Midbrain (tissue), 1 donor: ENCODE measurements around the gene CDKN1A.
"Not testable (repeated sequence)": the region's sequence is repeated elsewhere in the genome, so short reads cannot be mapped to it uniquely, and the experiment has no call there.

ENCODE experiments used
- DNase-seq: peaks from one replicate; lab custom pipeline; 2025; lab: John Stamatoyannopoulos, UW

The CDKN1A gene

DNA sequence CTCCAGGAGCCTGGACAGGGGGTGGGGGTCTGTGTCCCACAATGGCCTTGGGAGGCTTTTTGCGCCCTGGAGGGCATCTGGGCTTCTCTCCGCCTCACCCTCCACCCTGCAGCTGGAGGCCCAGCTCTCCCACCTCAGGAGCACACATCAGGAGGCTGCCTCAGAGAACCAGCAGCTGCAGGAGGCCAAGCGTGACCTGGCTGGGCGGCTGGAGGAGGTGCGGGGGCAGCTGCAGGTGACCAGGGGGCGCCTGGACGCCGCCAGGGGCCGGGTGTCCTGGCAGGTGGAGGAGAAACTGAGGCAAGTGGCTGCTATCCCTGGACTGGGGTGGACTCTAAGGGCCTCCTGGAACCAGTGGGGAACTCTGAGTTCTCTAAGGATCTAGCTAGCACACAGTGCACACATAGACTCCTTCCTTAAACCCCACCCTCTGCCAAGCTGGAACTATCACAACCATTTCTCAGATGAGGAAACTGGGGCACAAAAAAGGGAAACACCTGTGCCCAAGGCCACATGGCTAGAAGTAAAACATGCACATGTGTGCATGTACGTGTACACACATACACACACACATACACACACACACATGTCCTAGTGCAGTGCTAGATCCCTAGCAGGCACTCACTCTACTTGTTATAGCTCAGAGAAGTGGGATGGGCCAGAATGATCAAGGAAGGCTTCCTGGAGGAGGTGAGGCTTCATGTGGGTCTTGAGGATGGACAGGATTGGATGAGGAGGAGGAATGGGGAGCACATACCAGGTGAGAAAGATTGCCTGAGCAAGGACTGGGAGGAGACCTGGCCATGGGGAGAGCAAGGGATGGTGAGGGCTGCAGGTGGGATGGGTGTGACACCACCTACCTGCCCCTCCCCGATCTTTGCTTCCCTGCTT is 42.0 kb downstream of the CDKN1A start:
- DNase-seq = no peak

DNA sequence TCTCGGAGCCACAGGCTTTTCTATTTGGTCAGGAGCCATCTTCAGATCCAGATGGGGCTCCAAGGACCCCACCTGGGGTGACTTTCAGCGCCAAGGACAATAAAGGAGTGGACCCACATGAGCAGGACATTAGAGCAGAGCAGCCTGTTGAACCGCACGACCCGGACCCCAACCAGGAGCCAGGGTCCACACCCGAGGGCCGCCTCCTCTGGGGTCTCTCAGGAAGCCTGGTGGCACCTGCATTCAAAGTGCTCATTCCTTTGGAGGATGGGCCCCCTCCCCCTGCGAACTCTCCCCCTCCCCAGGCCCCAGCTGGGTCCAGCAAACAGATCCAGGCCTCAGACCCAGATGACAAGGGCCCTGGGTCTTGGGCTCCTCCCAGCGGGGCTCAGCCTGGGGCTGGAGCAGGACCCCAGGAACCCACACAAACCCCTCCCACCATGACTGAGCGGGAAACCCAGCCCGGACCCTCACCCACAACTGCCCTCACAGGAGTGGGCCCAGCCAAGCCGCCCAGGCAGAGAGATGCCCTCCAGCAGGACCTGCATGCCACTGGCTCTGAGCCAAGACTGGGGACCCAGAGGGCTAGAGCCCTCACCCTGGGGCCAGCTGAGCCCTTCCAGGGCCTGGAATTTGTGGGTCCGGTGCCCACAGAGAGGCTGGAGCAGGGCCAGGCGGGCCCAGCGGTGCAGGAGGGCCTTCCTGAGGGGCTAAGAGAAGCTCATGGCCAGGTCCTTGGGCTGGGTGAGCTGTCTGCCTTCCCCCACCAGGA is 43.0 kb downstream of the CDKN1A start:
- DNase-seq = no peak

DNA sequence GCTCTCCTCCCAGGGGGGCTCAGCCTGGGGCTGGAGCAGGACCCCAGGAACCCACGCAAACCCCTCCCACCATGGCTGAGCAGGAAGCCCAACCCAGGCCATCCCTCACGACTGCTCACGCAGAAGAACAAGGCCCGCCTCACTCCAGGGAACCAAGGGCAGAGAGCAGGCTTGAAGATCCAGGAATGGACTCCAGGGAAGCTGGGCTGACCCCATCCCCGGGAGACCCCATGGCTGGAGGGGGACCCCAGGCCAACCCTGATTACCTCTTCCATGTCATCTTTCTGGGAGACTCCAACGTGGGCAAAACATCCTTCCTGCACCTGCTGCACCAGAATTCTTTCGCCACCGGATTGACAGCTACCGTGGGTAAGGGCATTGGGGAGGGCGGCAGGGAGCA is 43.9 kb downstream of the CDKN1A start:
- no peak for DNase-seq

GRCh38 chr6:36722879-36723278 is 44.4 kb downstream of the CDKN1A start:
- no peak for DNase-seq

- not testable (repeated sequence) for DNase-seq
Observed at GRCh38 chr6:36723992-36724391, 45.5 kb downstream of the CDKN1A start.

DNA sequence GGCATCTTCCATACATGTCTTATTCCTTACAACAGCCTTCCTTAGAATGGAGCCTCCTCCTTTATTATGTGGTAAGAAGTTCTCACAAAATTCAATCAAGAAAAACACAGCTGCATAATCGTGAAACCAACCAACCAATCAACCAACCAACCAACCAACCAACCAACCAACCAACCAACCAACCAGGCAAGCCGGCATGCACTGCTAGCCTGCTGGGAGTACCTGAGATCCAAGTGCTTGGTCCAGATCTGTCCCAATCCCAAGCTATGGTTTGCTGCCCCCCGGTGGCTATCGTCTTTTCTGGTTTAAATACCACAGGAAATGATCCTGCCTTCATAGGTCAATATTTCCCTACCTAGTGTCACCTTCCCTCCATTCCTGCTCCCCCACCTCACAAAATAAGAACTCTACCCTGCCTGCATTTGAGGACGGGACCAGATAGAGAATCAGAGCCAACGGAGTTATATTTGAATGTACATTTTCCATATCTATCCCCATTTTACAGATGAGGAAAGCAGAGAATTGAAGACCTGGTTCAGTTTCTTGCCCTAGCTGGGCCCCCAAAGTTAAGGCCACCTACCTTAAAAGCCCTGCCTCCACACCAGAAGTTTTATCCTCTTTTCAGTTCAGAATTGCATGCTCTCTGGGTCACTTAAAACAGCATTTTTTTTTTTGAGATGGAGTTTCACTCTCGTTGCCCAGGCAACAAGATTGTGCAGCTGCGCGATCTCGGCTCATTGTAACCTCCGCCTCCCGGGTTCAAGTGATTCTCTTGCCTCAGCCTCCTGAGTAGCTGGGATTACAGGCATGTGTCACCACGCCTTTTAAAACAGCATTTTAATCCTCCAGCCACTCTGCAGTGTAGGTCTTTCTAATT is 46.2 kb downstream of the CDKN1A start:
- DNase-seq = peak; percentile 9

DNA sequence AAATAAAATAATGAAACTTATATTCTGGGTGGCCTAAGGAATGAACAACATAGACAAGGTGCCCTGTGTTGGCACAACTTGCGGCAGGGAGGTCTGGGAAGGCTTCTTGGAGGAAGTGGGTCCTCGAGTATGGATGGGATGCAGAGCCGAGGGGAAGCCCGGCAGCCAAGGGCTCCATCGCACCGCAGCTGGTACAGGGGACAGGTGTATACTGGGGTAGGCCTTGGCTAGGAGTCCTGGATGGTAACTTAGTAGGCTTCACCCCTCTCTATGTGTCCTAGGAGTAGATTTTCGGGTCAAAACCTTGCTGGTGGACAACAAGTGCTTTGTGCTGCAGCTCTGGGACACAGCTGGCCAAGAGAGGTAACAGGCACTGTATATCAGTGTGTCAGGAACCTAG is 47.1 kb downstream of the CDKN1A start:
- no peak for DNase-seq

GRCh38 chr6:36727505-36728021 is 49.0 kb downstream of the CDKN1A start:
- DNase-seq = no peak

DNA sequence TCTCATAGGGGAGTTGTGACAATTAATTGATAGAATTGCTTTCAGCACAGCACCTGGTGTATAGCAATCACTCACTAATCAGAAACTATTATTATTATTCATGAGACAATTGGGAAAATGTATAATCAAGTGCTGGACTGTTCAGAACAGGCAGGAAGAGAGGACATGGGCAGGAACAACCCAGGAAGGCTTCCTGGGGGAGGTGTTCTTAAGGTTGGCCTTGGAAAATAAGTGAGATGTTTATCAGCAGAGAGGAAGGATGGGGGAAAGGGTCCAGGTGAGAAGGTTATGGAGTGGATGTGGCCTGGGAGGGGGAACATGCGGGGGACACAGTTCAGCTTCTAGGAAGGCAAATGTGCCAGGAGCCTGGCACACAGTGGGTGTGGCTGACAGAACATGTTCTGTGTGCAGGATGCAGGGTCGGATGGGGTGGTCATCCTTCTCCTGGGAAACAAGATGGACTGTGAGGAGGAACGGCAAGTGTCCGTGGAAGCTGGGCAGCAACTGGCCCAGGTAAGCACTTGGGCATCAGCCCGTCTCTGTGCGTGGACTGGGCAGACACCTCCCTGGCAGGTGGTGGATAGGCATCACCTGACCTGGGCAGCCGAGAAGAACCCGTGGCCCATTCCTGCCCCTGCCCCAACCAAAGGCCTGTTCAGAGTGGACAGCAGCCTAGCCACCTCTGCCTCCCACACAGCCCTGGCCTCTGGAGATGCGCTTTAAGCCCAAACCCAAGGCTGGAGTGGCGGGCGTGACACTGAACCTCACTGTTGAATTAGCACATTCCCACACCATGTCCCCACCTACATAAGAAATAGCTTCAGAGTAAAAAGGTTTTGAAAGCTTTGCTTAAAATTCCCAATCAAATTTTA is 50.0 kb downstream of the CDKN1A start:
- DNase-seq = no peak

DNA sequence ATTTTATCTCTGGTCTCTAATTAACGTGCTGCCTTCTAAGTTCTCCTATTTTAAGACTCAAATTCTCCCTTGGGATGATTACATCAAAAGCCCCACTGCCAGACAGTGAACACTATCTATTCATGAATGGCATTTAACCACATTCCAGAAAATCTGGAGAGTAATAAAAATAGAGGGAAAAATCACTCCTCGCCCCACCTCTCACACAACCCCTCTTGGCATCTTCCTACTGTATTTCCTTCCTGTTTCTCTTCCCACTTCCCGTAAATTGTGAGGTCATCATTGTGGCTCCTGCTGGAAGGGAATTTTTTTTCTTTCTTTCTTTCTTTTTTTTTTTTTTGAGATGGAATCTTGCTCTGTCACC is 50.6 kb downstream of the CDKN1A start:
- DNase-seq = no peak

GRCh38 chr6:36730424-36731380 is 52.2 kb downstream of the CDKN1A start:
- DNase-seq = no peak

DNA sequence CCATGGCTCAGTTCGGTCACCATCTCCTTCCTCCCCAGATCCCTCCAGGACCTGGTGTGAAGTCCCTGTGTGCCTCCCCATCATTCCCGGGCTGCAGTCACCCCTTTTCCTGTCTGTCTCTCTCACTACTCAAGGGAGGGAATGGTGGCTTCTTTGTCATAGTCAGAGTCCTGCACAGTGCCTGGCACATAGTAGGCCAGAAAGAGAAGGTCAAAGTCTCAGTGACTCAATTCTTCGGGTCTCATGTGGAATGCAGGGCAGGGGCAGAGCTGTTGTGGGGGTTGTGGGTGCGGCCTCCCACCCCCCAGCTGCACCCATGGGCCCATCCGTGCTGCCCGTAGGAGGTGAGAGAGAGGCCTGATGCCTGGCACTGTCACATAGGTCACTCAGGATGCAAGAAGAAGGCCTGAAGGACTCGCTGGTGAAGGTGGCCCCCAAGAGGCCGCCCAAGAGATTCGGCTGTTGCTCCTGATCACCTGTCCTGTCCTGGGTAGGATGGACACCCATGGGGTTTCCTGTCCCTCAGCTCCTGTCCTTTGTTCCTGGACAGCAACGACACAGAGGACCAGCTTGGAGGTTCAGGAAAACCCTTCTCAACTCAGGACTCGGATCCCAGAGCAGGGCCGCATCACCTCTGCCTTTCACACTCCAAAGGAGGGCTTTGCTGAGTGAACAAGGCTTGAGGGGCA is 53.3 kb downstream of the CDKN1A start:
- no peak for DNase-seq

GRCh38 chr6:36733300-36733699 is 54.8 kb downstream of the CDKN1A start:
- DNase-seq = no peak

DNA sequence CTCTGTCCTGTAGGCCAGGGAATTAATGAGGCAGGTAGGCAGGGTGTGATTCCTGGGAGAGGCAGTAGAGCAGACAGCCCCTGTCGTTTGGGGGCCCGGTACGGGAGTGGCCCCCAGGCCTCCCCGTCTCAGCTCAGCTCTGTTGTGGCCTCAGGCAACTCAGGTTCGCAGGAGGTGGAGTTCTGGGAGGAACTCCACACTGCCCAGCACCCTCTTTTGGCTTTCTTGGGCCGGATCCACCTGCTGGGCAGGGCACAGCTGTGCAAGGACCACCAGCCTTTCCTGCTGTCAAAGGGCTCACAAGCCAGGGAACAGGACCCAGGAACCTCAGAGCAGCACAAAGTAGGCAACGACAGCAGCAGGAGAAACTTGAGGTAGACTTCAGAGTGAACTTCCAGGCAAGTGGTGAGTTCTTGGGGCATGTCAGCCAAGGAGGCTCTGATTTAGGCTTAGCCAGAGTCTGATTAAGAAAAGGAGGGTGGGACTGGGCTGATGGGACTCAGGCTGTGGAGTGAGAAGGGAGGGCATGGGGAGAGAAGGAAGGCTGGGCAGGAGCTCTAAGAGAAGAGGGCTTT is 56.1 kb downstream of the CDKN1A start:
- DNase-seq = no peak

- no peak for DNase-seq
Observed at GRCh38 chr6:36735110-36736071, 56.9 kb downstream of the CDKN1A start.
